NT2/D1 (cell line): ENCODE data around the gene MED12L.

Source experiments
- YY1 ChIP-seq: IDR thresholded peaks from 2 replicates; pipeline ENCODE4 v1.6.1; 2011; ENCODE audit not compliant: insufficient read length, insufficient read depth
- ZNF274 ChIP-seq: IDR thresholded peaks from 2 replicates; pipeline ENCODE4 v1.6.1; 2011; ENCODE audit warnings: mild to moderate bottlenecking, low read depth, low read length

DNA sequence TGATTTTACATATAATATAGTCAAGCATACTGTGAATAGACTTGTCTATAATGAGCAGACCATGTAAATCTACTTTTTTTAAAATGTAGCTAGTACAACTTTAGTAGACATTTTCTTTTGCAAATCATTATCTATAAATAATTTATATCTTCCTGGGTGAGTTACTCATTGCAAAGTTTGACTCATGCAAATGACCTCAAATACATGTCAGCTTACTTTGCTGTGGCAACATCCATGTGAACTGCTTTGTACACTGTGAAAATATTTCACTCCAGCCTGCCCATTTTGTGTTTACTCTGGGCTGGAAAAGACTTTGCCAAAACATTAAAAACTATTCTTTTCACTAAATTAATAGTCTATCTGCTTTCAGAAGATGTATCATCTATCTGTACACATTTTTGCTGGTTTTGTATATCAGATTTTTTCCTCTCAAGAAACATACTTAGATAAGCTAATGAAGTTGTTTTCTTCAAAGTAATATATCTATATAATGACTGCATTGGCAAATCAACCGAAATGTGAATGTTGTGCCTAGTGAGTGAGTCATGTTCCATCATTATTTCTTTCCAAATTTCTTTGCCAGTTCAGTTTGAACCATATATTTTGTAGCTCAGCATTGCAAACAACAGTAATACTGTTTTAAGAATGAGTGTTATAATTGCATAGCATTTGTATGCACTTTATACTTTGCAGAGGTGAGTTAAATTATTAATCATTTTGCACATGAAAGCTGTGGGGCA, 348.9 kb downstream of the MED12L start:
- TF ChIP-seq ZNF274 (no peak), YY1 (no peak)
